Osteoblast (primary cell): ENCODE results near the gene SNRNP27. TPM values are rescaled to one million over a fixed set of nuclear protein-coding genes. Genes with fewer than 3 reads are reported as not detected.
A peak's percentile ranks its signal among the peaks of the same experiment; 100 is the strongest.

Experiments used
- DNase-seq: peaks from one replicate; pipeline ENCODE4 v3.0.0; 2011; ENCODE audit warnings: low spot score, mixed read lengths; ENCODE audit not compliant: insufficient read length; ENCODE audit errors: missing footprints
- H2AFZ ChIP-seq: 2 replicates; pipeline ENCODE4 v1.6.0; 2011; ENCODE audit warnings: mild to moderate bottlenecking, low read length
- H3K27ac ChIP-seq: 2 replicates; pipeline ENCODE4 v1.5.1; 2011; ENCODE audit warnings: mild to moderate bottlenecking, low read depth, low read length, moderate library complexity
- H3K27me3 ChIP-seq: 2 replicates; pipeline ENCODE4 v1.6.0; 2012; ENCODE audit warnings: mild to moderate bottlenecking, control low read depth, inconsistent platforms, low read length, moderate library complexity; ENCODE audit not compliant: insufficient read depth
- H3K36me3 ChIP-seq: 2 replicates; pipeline ENCODE4 v1.5.1; 2011; ENCODE audit warnings: mild to moderate bottlenecking, low read length, control low read depth, moderate library complexity; ENCODE audit not compliant: insufficient read depth
- H3K4me1 ChIP-seq: 2 replicates; pipeline ENCODE4 v1.5.1; 2011; ENCODE audit warnings: mild to moderate bottlenecking, low read length, control low read depth, moderate library complexity; ENCODE audit not compliant: insufficient read depth
- H3K4me2 ChIP-seq: 2 replicates; pipeline ENCODE4 v1.6.0; 2011; ENCODE audit warnings: mild to moderate bottlenecking, low read length; ENCODE audit not compliant: insufficient read depth
- H3K4me3 ChIP-seq: fragments of 200-600 bp; sonication (generic); 3 replicates; pipeline ENCODE4 v1.5.1; 2012; ENCODE audit warnings: mild to moderate bottlenecking, low read length, inconsistent platforms; ENCODE audit not compliant: insufficient read depth
- H3K79me2 ChIP-seq: 2 replicates; pipeline ENCODE4 v1.6.0; 2012; ENCODE audit warnings: mild to moderate bottlenecking, low read length, control low read depth, inconsistent platforms; ENCODE audit not compliant: insufficient read depth
- H3K9me3 ChIP-seq: 2 replicates; pipeline ENCODE4 v1.5.1; 2011; ENCODE audit warnings: low read depth, low read length, control low read depth
- H4K20me1 ChIP-seq: 2 replicates; pipeline ENCODE4 v1.6.0; 2012; ENCODE audit warnings: mild to moderate bottlenecking, low read length, control low read depth; ENCODE audit not compliant: insufficient read depth
- CTCF ChIP-seq: IDR thresholded peaks from 2 replicates; pipeline ENCODE4 v1.5.1; 2011; ENCODE audit warnings: mild to moderate bottlenecking, low read depth, low read length, moderate library complexity; ENCODE audit errors: extremely low read depth
- total RNA-seq: library from RNA; depleted of rRNA; stranded (reverse); fragments of >200 nt; gene quantifications from 2 replicates; pipeline ENCODE4 v1.2.3, GENCODE V29; 2012

SNRNP27 gene
- total RNA-seq, 1 donor = 35.1 TPM

GRCh38 chr2:69943843-69944525 lies 50.2 kb downstream of the SNRNP27 start:
- H4K20me1 ChIP-seq = no peaks in the 10 kb centered on the region
- no peak overlapping the region for H3K4me3 ChIP-seq
- TF ChIP-seq CTCF = no peak
- no peaks in the 10 kb centered on the region for H3K27me3 ChIP-seq
- DNase-seq = no peak
- H3K4me1 ChIP-seq = peaks cover 19% of the 10 kb centered on the region
- H3K9me3 ChIP-seq = no peaks in the 10 kb centered on the region
- peaks cover 31% of the 10 kb centered on the region for H3K36me3 ChIP-seq
- H3K4me2 ChIP-seq = no peak overlapping the region
- H3K27ac ChIP-seq = no peak overlapping the region
- no peaks in the 10 kb centered on the region for H3K79me2 ChIP-seq
- no peak overlapping the region for H2AFZ ChIP-seq

GRCh38 chr2:69944756-69945155 lies 51.0 kb downstream of the SNRNP27 start:
- no peak for TF ChIP-seq CTCF
- H3K4me1 ChIP-seq = peaks cover 19% of the 10 kb centered on the region
- no peaks in the 10 kb centered on the region for H3K9me3 ChIP-seq
- H2AFZ ChIP-seq = no peak overlapping the region
- H3K27ac ChIP-seq = no peak overlapping the region
- H3K4me3 ChIP-seq = no peak overlapping the region
- no peaks in the 10 kb centered on the region for H4K20me1 ChIP-seq
- peaks cover 25% of the 10 kb centered on the region for H3K36me3 ChIP-seq
- no peaks in the 10 kb centered on the region for H3K27me3 ChIP-seq
- no peak overlapping the region for H3K4me2 ChIP-seq
- no peak for DNase-seq
- no peaks in the 10 kb centered on the region for H3K79me2 ChIP-seq

- Histone ChIP-seq H3K27ac (peak overlapping the region; percentile 61), H4K20me1 (no peaks in the 10 kb centered on the region), H3K79me2 (no peaks in the 10 kb centered on the region), H3K9me3 (no peaks in the 10 kb centered on the region), H3K4me3 (no peak overlapping the region), H3K27me3 (no peaks in the 10 kb centered on the region), H3K4me1 (peaks cover 19% of the 10 kb centered on the region), H2AFZ (peak overlapping the region; percentile 59), H3K4me2 (no peak overlapping the region), H3K36me3 (peaks cover 18% of the 10 kb centered on the region)
- DNase-seq = peak; percentile 89
- no peak for TF ChIP-seq CTCF
Measured at GRCh38 chr2:69945441-69945840, 51.7 kb downstream of the SNRNP27 start.

GRCh38 chr2:69945941-69946340 lies 52.2 kb downstream of the SNRNP27 start:
- H3K4me1 ChIP-seq = peaks cover 19% of the 10 kb centered on the region
- H3K27ac ChIP-seq = peak overlapping the region; percentile 61
- H2AFZ ChIP-seq = peak overlapping the region; percentile 59
- TF ChIP-seq CTCF = no peak
- no peak for DNase-seq
- peak overlapping the region; percentile 64 for H3K4me2 ChIP-seq
- no peaks in the 10 kb centered on the region for H3K27me3 ChIP-seq
- peaks cover 13% of the 10 kb centered on the region for H3K36me3 ChIP-seq
- H3K79me2 ChIP-seq = no peaks in the 10 kb centered on the region
- peak overlapping the region; percentile 14 for H3K4me3 ChIP-seq
- no peaks in the 10 kb centered on the region for H4K20me1 ChIP-seq
- no peaks in the 10 kb centered on the region for H3K9me3 ChIP-seq
